ENCODE results near the gene NOSIP.

Gene NOSIP

DNA sequence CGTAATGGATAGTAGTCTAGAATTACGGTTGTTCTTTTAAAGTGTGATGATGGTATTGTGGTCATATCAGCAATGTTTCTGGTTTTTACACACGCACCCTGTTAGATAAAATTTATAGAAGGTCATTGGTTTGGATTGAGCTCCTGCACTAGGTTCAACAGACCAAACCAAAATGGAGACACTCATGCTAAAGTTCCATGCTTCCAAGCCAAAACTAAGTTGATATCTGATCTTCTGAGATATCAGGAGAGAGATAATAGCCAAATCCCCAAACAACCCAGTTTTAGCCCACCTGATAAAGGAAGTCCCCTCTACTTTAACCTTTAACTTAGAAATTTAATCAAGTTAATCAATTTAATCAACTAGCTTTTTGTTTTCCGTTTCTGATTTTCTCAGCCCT lies 1.2 kb downstream of the NOSIP start:
- peak overlapping the region; percentile 79 for H3K4me3 ChIP-seq (ENCODE audit: low read depth, low read length)
- DNase-seq (ENCODE audit: low read depth), result no peak

DNA sequence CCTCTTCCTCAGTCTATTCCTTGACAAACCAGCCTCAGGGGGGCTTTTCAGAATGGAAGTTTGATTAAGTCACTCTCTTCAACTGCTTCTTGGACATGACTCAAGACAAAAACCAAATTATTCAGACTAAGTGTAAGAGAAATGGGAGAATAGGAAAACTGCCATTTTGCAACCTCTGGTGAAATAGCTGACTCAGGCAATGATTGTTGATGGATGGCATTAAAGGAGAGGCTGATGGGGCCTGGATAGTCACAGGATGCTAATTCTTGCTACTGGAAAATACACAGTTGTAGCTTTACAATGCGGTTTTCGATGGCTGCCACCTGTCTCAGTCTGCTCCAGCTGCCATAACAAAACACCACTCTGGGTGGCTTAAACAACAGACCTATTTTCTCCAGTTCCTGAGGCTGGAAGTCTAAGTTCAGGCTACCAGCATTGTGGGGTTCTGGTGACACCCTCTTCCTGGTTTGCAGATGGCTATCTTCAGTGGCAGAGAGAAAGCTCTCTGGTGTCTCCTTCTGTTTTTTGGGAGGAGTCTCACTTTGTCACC lies 6.1 kb downstream of the NOSIP start:
- no peak for DNase-seq (ENCODE audit: low read depth)
- no peak overlapping the region for H3K4me3 ChIP-seq (ENCODE audit: low read depth, low read length)

DNA sequence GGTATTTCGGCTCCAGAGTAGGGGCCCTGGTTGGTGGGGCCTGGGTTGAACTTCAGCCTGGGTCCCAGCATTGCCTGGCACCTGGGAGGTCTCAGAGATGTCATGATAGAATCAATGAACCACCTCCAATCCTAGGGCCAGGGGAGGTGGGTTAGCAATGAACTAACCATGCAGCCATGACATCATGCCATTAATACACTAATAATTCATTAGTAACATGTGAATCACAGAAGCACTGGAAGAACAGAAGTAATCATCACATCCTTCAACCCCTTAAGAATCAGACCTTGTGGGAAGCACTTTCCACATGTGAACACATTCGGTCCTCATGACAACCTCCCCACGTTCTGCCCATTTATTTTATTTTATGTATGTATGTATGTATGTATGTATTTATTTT lies 6.9 kb downstream of the NOSIP start:
- H3K4me3 ChIP-seq (ENCODE audit: low read depth, low read length), result no peak overlapping the region
- DNase-seq (ENCODE audit: low read depth), result no peak

- no peak for DNase-seq (ENCODE audit: low read depth)
- no peak overlapping the region for H3K4me3 ChIP-seq (ENCODE audit: low read depth, low read length)
Measured at GRCh38 chr19:49573009-49573408, 7.3 kb downstream of the NOSIP start.

- DNase-seq (ENCODE audit: low read depth), result no peak
- no peak overlapping the region for H3K4me3 ChIP-seq (ENCODE audit: low read depth, low read length)
Measured at GRCh38 chr19:49570997-49571676, 9.2 kb downstream of the NOSIP start.

- H3K4me3 ChIP-seq (ENCODE audit: low read depth, low read length), result no peak overlapping the region
- DNase-seq (ENCODE audit: low read depth), result no peak
Measured at GRCh38 chr19:49570138-49570856, 10.1 kb downstream of the NOSIP start.

GRCh38 chr19:49567861-49568441 lies 12.4 kb downstream of the NOSIP start:
- no peak overlapping the region for H3K4me3 ChIP-seq (ENCODE audit: low read depth, low read length)

GRCh38 chr19:49566302-49566701 lies 14.1 kb downstream of the NOSIP start:
- no peak overlapping the region for H3K4me3 ChIP-seq (ENCODE audit: low read depth, low read length)
- DNase-seq (ENCODE audit: low read depth), result no peak

More at GRCh38 chr19:49567861-49568441, 12.4 kb downstream of the NOSIP start:
- DNase-seq (ENCODE audit: low read depth), result no peak

- no peak overlapping the region for H3K4me3 ChIP-seq (ENCODE audit: low read depth, low read length)
- no peak for DNase-seq (ENCODE audit: low read depth)
Measured at GRCh38 chr19:49565261-49565660, 15.1 kb downstream of the NOSIP start.

- DNase-seq (ENCODE audit: low read depth), result no peak
- no peak overlapping the region for H3K4me3 ChIP-seq (ENCODE audit: low read depth, low read length)
Measured at GRCh38 chr19:49564616-49565045, 15.7 kb downstream of the NOSIP start.

DNA sequence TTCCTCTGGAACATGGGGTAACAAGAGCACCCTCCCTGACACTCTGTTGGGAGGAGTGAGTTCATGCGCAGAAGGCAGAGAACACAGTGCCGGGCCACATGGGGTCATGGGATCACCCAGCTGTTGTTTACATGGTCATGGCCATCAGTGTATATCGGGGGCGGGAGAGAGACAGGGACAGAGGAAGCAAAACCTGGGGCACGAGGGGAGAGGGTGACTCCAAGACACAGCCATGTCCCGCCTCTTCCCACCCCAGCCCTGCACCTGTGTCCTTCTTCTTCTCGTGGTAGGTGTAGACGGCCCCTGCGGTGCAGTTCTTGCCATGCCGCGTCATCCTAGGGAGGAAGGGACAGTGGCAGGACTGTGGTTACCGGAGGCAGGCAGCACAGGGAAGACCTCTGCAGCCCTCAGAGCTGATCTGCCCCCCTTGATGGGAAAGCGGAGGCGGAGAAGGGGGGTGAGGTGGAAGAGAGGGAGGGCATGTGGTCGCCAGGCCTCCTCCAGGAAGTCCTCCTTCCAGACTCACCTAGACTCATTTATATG lies 19.9 kb downstream of the NOSIP start:
- DNase-seq (ENCODE audit: low read depth), result no peak
- no peak overlapping the region for H3K4me3 ChIP-seq (ENCODE audit: low read depth, low read length)

DNA sequence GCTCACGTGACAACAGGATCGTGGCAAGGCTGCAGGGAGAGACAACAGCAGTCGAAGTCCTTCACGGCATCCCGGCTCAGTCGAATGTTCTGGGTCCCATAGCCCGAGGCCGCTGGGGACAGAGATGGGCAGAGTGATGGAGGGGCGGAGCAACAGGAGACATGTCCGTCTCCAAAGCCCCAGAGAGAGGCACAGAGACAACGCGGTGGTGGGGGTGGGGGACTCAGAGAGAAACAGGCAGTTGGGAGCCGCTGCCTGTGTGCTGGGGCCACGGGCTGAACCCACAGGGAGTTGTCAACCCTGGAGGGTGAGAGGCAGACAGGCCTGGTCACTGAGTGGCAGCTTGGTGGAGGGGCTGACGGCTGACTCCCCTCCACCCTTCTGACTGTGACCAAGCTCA lies 20.4 kb downstream of the NOSIP start:
- no peak overlapping the region for H3K4me3 ChIP-seq (ENCODE audit: low read depth, low read length)
- no peak for DNase-seq (ENCODE audit: low read depth)

- no peak overlapping the region for H3K4me3 ChIP-seq (ENCODE audit: low read depth, low read length)
Measured at GRCh38 chr19:49559443-49559842, 20.9 kb downstream of the NOSIP start.

GRCh38 chr19:49558591-49558990 lies 21.8 kb downstream of the NOSIP start:
- no peak overlapping the region for H3K4me3 ChIP-seq (ENCODE audit: low read depth, low read length)
- no peak for DNase-seq (ENCODE audit: low read depth)

More at GRCh38 chr19:49559443-49559842, 20.9 kb downstream of the NOSIP start:
- no peak for DNase-seq (ENCODE audit: low read depth)

GRCh38 chr19:49557641-49558325 lies 22.6 kb downstream of the NOSIP start:
- H3K4me3 ChIP-seq (ENCODE audit: low read depth, low read length), result no peak overlapping the region
- DNase-seq (ENCODE audit: low read depth), result no peak

DNA sequence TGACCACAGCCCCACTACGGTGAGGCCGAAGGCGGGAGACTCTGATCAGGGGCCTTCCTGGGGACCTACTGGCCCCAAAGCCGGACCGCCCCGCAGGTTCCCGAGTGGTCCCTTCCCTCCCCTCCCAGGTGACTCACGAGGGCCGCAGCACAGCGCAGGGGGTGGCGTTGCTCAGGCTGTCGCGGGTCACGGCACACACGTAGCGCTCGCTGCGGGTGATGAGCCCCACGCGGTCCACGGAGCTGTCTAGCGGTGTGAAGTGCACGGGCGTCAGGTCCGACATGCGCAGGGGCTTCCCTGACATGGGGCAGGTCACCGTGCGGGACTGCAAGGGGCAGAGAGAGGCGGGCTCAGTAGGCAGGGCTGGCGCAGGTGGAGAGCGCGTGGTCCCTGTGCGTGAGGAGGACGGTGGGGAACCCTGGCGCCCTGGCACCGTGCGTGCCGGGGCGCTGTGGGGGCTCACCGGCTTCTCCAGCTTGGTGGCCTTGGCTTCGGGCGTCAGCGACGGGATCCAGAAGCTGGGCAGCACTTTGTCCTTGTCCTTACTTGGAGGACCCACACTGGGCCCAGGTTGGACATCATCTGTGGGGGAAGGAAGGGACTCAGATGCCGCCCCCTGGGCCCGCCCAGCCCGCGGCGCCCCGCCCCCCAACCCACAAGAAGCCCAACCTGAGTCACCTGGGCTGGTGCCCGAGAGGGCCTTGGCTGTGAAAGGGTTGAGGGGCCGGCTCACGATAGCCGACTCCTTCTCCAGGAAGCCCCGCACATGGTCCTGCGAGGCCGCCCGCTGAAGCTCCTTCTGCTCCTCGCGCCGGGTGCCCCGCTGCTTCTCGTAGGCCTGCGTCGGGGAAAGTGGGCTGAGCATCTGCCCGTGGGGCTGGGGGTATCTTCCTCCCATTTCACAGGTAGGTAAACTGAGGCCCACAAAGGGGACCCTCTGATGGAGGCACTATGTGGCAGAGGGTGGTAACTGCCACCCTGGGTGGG lies 23.7 kb downstream of the NOSIP start:
- no peak overlapping the region for H3K4me3 ChIP-seq (ENCODE audit: low read depth, low read length)
- no peak for DNase-seq (ENCODE audit: low read depth)

DNA sequence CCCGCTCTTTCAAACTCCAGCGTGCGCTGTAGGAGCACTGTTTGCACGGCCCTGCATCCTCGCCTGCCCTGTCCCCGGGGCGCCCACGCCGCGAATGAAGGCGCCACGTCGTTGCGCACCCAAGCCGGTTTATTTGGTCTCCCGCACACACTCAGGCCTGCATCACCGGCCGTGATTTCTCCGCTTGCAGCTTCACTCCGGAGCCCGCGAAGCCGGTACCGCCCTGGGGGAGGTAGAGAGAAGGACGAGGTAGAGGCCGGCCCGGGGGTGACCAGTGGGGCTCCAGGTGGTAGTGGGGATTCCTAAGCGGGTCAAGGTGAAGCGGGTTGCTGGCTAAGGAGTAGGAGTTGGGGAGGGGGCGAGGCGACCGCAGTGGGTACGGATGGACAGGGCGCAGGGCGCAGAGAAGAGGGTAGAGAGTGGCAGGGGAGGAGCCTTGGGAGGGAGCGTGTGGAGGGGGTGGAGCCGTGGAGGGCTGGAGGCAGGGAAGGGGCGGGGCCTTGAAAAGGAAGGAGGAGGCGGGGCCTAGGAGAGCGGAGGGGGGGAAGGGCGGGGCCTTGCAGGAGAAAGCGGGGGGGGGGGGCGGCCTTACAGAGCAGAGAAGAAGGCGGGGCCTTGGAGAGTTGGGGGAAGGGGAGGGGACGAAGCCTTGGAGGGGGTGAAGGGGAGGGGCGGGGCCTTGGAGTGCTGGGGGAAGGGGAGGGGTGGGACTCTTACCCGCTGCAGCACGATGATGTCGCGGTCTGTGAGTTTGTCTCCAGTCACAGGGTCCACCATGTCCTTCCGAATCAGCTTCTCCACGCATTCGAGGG lies 24.6 kb downstream of the NOSIP start:
- H3K4me3 ChIP-seq (ENCODE audit: low read depth, low read length), result no peak overlapping the region
- DNase-seq (ENCODE audit: low read depth), result no peak

GRCh38 chr19:49554701-49555181 lies 25.6 kb downstream of the NOSIP start:
- no peak overlapping the region for H3K4me3 ChIP-seq (ENCODE audit: low read depth, low read length)
- DNase-seq (ENCODE audit: low read depth), result no peak
